GM21737 (cell line): ENCODE measurements around the gene CSK.

Experiments used
- ATAC-seq: cut with Tn5 transposase; IDR thresholded peaks from one replicate; pipeline ENCODE4 v1.9.1; 2021; ENCODE audit warnings: mild to moderate bottlenecking, moderate library complexity; ENCODE audit not compliant: unreplicated experiment

The CSK gene

DNA sequence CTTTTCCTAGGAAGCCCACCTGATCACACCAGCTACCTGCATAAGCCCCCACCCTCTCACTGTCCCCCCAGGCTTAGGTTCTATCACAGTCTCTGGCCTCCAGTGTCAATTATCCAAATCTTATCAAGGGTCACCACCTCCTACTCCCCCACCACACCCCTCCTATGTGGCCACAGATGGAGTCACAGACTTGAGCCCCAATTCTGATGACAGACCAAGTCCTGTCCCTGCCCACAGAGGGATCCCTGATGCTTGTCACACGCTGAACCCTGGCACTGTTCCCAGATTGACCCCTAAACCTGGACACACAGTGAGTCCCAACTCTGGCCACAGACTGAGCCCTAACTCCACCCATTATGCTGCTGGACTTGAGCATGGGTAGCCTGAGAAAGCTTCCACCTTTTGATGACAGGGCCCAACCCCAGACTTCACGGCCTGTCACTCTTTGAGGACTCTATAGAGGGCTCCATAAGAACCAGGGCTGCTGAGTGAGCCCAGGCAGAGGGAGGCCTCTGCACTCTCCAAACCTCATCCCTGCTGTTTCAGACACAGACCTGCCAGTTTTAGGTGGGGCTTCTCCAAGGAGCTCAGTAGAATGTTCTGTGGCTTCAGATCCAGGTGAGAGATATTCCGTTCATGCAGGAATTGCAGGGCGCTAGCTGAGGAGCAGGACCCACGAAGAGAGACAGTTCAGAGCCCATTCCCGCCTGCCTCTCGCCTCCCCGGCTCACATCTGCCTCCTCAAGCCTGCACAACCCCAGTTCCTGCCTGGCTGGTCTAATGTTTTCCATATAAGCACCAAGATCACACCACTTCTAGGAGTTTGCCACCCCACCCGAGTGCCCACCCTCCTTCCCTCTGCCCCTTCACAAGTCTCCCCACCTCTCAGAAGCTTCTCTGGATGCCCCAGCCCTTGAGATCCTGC, 59.2 kb downstream of the CSK start:
- no peak for ATAC-seq

DNA sequence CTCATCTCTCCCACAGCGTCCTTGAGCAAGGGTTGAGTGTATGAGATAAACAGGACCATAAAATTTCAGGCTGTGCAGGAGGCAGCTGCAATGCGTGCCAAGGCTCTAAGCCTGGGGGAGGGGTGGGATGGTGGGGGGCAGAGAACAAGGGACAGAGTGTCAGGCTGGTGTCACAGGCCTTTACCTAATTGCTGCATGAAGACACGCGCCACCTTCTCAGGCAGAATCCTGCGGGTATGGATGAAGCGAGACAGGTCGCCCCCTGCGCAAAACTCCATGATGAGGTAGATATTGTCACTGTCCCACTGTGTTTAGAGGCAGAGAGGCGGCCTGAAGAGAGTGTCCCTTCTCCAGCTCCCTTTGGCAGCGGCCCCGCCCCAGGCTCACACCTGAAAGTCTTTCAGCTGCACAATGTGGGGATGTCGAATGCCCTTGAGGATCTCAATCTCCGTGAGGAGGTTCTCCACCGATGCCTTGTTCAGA, 60.1 kb downstream of the CSK start:
- no peak for ATAC-seq

DNA sequence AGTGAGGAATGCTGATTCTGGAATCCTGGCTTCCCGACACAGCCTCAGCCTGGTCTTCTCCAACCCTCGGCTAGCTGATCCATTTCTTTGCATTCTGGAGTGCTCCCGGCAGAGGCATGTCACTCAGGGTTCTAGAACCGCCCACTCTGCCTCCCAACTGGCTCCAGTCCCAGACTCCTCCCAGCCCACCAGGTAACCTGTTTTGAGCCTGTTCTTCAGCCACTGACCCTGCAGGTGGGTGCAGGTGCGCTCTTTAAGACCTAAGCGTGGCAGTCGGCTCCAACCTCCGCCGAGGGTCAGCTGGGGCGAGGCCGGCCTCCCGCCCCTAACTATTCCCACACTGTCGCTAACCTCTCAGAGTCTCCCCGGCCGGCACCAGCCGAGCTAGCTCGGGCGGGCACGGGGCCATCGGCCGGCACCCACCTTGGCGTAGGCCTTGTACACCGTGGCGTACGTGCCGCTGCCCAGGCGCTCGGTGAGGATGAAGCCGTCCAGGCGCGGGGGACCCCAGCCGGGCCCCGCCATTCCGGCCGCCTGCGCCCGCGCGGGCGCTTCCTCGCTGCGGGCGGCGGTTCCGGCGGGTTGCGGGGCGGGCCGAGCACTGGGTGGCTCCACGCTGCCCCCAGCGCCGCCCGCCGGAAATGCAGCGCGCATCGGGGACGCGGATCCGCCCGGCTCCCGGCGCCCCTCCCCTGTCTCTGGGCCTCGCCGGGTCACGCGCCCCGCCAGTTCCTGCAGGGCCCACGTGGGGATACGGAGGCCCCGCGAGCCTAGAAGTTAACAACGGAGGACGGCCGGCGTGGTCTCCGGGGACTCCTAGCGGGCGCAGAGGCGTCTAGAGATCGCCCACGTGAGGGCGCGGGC, 60.9 kb downstream of the CSK start, which contains the start of gene ULK3:
TSS of gene ULK3 (minus strand) at position 576 of the 864 bp plus-strand sequence. CDS start at position 525, 51 bp downstream.
- peak; percentile 79 for ATAC-seq

DNA sequence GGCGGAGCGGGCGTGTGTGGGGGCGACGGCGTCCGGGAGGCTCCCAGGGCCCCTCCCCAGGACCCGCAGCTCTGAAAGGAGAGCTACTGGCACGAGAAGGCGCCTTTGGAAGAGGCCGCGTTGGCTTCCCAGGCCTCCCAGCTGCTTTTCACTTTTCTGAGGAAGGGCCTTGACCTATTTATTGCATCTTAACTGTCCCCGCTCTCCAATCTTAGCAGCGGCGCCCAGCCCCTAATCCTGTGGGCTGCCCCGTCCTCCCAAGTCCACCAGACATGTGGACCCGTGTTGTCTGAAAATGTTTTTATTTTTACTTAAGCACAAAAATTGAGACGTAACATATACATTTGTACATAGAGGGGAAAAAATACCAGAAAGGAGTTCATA, 61.6 kb downstream of the CSK start:
- no peak for ATAC-seq

DNA sequence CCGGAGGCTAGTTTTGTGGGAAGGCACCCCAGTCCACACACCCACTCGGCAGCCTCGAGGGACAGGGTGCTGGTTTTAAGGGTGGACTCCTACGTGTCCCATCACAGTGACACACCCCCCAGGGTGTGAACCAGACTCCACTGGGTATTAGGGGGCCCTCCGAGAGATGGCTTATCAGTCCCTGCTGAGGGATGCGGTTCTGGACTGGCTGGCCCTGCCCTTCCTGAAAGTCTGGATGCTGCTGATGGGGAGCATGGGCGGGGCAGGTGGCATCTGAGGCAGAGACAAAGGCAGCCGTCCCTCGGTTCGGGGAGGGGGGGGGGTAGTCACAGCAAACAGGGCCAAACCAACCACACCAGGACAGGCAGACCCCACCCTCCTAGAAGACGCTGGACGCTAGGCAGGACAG, 62.0 kb downstream of the CSK start:
- no peak for ATAC-seq

DNA sequence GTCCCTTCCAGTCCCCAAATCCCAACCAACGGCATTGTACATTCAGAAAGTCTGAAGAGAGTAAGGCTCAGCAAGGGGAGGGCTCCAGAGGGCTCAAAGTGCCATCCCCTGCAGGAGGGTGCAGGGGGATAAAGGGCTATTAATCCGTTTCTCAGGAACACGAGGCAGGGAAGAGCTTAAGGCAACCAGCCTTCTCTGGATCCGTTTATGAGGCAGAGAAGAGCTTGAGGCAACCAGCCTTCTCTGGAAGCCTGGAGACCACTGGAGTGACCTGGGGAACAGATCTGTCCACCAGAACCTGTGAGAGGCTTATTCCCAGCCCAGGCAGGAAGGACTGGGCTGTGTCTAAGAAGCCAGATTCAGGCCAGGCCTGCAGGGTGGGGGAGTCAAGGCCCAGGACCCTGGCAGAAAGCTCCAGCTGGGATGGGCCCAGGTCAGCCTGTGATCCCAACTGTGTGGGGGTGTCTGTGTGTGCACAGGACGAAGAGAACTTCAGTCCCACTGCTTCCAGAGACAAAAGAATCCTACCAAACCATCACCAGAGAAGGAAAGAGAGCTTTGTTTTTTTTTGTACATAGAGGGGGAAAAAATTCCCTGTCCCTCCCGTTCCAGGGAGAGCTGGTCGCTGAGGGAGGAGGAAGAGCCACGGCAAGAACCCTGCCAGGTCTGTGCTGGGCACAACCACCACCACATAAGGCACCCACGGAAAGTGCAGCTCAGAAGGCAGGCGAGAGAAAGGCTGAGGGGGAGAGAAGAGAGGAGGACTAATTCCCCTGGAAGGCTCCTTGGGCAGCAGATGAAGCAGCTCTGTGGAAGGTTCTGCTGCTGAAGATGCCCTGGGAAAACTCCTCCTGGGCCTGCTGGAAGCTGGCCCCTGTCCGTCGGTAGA, 62.7 kb downstream of the CSK start:
- ATAC-seq, result no peak

DNA sequence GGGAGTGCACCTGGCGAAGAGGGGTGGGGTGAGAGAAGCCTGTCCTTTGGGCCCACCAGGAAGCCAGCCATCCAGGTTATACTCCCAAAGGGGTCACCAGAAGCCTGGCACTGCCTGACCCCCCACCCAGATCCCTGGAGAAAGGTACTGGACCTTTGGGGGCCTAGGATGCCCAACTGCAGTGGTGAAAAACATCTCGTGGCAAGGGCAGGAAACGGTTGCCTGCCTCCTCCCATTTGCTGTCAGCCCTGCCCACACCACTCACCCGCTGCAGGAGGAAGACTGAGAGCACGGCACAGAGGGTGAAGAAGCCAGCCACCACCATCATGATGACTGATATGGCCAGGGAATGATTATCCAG, 63.3 kb downstream of the CSK start:
- ATAC-seq, result no peak

DNA sequence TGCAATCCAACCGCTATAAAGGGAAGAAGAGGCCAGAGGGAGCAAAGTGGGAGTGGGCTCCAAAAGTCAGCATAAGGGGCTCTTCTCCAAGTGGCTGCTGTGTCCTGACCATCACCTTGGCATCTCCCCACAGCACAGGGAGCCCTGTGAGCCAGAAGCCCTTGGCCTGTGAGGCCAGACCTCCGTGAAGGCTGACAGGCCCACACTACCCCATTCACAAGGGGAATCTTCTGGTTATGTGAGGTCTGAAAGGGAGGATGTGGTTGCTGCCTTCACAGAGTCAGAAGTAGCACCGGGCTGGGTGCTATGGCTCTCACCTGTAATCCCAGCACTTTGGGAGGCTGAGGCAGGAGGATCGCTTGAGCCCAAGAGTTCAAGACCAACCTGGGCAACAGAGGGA, 63.7 kb downstream of the CSK start:
- no peak for ATAC-seq

DNA sequence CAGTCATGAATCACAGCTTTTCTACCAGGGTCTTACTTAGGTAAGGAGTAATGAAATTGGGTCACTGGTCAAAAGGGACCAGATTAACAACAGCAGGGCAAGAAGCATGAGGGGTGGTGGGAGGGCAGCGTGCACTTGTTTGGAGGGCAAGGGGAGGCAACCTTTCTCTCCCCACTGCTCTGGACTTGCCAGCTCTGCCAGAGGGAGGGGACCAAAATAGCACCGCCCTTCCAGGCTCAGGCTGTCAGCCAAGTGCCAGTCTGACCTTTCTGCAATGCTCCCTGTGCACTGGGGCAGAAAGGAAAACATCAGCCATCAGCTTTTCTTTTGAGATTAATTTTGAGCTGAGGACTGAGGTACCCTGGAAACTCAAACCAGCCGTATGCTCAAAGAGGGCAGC, 65.6 kb downstream of the CSK start:
- no peak for ATAC-seq

DNA sequence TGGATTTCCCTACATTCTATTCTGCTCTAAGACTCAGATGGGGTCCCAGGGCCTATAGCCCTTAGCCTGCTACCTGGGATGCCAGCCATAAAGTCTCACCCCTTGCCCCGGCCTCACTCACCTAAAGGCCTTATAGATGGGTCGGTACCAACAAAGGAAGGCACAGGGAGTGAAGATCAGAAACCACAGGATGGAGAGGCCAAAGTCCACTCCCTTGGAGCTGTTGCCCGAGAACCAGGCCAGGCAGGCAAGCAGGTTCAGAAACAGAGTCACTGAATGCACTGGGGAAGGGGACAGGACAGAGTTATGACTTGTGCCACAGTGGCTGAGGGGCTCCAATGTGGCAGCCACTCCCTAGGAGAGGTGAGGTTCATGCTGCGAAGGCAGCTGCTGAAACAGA, 68.5 kb downstream of the CSK start:
- no peak for ATAC-seq

DNA sequence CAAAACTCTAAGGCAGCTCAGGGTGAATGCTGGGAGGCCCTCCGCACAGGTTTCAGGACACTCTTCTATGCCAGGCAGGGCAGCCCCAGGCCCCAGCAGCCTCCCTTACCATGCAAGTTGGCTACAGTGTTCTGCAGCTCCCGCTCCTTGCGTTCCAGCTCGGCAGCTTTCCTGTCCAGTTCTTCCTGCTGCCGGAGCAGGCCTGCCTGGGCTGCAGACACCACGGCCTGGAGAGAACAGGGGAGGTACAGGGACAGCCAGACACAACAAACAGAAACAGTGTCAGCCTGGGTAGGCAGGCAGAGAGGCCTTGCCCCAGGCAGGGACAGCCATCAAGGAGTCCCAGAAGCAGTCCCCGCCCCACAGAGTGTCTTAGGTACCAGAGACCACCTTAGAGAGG, 70.1 kb downstream of the CSK start:
- ATAC-seq, result no peak
